HG03139 (cell line): ENCODE results near the gene PIP4K2C.
A peak's percentile ranks its signal among the peaks of the same experiment; 100 is the strongest.
"Not testable (repeated sequence)": the region's sequence is repeated elsewhere in the genome, so short reads cannot be mapped to it uniquely, and the experiment has no call there.

ENCODE experiments used
- ATAC-seq: cut with Tn5 transposase; IDR thresholded peaks from one replicate; pipeline ENCODE4 v1.9.1; 2021; ENCODE audit not compliant: unreplicated experiment

The PIP4K2C gene

DNA sequence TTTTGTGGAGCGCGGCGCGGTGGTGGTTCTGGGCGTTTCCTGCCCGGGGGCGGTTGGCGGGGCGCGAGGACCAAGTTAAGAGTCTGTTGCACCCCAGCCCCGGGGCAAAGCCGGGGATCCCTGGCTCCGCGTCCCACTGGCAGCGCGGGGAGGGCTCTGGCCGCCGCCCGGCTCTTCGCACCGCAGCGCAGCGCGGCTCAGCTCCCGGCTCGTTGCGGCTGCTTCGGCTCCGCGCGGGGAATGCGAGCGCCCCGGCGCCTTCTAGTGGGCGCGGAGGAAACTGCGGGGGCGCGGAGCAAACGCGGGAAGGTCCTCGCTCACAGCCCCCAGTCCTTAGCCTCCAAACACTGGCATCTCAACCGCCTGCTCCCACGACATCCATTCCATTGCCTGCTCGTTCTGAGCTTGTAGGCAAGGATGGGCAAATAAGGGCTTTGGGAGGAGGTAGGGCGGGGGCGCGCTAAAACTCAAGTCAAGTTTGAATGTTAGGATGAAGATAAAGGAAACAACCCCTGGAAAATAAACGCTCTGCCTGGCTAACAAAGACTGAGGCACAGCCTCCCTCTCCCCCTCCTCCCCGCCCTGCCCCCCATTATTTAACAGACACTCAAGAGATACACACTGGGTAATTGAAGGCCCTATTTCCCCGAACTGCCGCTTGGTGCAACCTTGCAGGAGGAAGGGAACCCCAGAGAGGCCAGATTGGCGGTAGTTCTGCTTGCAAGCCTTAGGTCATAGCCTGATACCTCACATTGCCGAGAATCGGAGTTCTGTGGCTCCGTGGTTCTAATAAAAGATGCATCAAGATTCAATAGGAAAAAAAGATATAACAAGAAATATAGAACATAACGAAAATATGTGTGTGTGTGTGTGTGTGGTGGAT, 42.2 kb downstream of the PIP4K2C start, which contains the start of gene B4GALNT1:
TSS of gene B4GALNT1 (minus strand) at position 244 of the 883 bp plus-strand sequence. CDS start 1,069 bp downstream, outside the sequence.
- peak; percentile 76 for ATAC-seq

DNA sequence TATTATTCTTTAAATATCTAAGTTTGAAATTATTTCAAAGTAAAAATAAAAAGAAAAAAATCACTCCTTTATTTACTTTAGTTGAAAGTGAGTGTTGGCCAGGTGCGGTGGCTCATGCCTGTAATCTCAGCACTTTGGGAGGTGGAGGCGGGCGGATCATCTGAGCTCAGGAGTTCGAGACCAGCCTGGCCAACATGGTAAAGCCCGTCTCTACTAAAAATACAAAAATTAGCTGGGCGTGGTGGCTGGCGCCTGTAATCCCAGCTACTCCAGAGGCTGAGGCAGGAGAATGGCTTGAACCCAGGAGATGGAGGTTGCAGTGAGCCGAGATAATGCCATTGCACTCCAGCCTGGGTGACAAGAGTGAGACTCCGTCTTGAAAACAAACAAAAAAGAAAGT, 45.7 kb downstream of the PIP4K2C start:
- ATAC-seq: not testable (repeated sequence)

DNA sequence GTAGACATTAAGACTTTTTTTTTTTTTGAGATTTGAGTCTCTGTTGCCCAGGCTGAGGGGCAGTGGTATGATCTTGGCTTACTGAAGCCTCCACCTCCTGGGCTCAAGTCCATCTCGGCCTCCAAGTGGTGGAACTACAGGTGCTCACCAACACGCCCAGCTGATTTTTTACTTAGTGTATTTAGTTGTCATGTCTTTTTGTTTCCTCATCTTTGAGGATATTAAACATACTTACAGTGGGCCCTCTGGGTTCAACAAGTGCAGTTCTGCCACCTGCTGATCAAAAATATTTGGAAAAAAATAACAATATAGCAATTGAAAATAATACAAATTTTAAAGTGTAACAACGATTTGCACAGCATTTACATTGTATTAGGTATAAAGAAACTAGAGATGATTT, 46.4 kb downstream of the PIP4K2C start:
- ATAC-seq: no peak

DNA sequence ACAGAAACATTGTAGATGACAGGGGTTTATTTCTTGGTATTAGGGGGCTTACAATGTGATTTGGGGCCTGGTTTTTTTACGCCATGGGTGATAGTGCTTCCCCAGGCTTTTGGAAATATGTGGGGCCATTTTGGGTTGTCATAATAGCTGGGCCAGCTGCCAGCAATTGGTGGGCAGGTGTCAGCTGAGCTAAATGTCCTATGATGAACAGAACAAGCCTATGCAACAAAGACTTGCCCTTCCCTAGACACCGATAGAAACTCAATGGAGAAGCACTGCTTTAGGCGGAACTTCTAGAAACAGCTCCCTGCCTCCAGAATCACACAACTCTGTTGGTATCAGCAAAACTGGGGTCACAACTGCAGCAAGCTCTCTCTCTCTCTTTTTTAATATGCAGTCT, 47.1 kb downstream of the PIP4K2C start:
- no peak for ATAC-seq

DNA sequence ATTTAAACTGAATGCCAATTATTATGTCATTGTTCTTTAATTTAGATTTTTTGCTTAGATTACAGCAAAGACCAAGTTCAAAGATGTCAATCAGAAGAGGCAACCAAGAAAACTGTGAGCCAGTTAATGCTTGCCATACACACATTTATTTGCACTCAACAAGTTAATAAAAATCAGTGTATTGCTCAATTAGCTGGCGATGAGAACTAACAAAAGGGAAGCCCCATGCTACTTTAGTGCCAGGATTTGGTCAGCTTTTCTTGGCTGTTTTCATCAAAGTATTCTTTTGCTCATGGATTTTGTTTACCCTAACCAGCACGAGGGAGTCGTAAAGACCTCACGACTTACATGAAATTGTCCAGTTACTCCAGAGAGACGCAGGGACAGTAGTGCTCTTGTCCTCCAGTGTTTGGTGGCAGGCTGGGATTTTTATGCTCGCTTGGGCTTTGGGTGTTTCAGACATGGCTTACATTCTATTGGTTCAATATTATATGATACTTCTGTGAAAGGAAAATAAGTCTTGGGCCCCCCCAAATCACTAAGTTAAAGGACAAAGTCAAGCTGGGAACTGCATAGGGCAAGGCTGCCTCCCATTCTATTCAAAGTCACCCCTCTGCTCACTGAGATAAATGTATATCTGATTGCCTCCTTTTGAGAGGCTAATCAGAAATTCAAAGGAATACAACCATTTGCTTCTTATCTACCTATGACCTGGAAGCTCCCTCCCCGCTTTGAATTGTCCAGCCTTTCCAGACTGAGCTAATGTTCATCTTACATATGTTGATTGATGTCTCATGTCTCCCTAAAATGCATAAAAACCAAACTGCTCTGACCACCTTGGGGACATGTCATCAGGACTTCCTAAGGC, 49.4 kb downstream of the PIP4K2C start:
- ATAC-seq: no peak

DNA sequence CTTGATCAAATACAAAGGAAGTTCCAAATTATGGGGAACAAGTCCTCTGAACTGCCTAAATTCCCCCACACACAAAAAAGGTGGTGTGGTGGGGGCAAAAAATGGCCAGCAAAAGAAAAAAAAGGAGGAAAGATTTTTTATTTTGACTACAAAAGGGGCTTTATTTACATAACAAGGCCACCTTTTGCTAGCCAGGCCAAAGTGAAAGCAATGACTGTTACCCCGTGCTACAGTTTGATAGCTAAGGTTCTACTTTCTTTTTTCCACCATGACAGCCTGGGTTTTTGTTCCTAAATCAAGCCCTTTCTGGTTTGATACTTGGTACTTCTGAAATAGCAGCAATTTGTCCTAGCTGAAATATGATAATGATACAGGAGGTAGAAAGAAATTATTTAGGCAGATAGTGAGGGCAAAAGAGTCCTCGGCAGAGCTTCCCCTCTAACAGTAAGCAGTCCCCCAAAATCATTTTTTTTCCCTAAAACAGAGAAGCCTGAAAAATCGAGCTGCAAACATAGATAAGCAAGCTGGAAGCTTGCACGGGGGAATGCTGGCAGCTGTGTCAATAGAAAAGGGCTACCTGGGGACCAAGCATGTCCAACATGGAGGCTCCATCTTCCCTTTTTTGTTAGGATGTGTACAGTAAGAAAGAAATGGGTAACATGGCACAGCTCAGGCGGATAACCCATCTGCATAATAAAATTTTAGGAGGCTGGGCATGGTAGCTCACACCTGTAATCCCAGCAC, 50.9 kb downstream of the PIP4K2C start:
- ATAC-seq: no peak

DNA sequence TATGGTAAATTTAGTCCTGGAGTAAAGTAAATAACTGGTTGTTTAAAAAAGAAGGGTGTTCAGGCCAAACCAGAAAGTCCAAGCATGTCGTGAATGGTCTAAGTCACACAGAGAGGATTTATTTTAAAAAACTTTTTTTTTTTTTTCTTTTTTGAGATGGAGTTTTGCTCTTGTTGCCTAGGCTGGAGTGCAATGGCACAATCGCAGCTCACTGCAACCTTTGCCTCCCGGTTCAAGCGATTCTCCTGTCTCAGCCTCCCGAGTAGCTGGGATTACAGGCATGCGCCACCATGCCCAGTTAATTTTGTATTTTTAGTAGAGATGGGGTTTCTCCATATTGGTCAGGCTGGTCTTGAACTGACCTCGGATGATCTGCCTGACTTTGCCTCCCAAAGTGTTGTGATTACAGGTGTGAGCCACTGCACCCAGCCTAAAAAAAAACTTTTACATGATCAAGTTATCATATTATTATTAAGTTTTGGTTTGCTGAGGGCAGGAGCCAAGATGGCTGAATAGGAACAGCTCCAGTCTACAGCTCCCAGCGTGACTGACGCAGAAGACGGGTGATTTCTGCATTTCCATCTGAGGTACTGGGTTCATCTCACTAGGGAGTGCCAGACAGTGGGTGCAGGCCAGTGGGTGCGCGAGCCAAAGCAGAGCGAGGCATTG, 55.1 kb downstream of the PIP4K2C start:
- ATAC-seq: not testable (repeated sequence)

DNA sequence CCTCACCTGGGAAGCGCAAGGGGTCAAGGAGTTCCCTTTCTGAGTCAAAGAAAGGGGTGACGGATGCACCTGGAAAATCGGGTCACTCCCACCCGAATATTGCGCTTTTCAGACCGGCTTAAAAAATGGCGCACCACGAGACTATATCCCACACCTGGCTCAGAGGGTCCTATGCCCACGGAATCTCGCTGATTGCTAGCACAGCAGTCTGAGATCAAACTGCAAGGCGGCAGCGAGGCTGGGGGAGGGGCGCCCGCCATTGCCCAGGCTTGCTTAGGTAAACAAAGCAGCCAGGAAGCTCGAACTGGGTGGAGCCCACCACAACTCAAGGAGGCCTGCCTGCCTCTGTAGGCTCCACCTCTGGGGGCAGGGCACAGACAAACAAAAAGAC, 55.7 kb downstream of the PIP4K2C start:
- ATAC-seq: not testable (repeated sequence)
